ENCODE data around the gene ANKRD53. TPM values are rescaled to one million over a fixed set of nuclear protein-coding genes. Genes with fewer than 3 reads are reported as not detected.
"Not testable (repeated sequence)": the region's sequence is repeated elsewhere in the genome, so short reads cannot be mapped to it uniquely, and the experiment has no call there.

Gene ANKRD53
- total and polyA plus RNA-seq, 7 experiments from 2014 or later = 0.21 to 1.5 (median 0.63) TPM; not detected in 3

GRCh38 chr2:71018625-71019024 is 40.2 kb downstream of the ANKRD53 start:
- ChIA-PET POLR2A (no interaction called here), CTCF (no interaction called here)
- Histone ChIP-seq H3K4me1 (ENCODE audit: control insufficient read depth in 2 of 2, insufficient read depth in 2 of 2, low read length in 2 of 2) (no peaks in the 10 kb centered on the region), H3K27ac (ENCODE audit: low read depth, low read length) (no peak overlapping the region), H3K36me3 (ENCODE audit: control insufficient read depth in 2 of 3, insufficient read depth in 3 of 3, low read length in 3 of 3) (no peaks in the 10 kb centered on the region), H3K4me3 (ENCODE audit: low read length) (no peak overlapping the region), H3K9me3 (ENCODE audit: control insufficient read depth in 2 of 3, low read length in 3 of 3) (no peaks in the 10 kb centered on the region), H3K27me3 (ENCODE audit: control insufficient read depth in 2 of 2, insufficient read depth in 2 of 2, low read length in 2 of 2) (no peaks in the 10 kb centered on the region)
- Mint-ChIP-seq H3K27ac (no peak overlapping the region), H3K27me3 (peaks cover 0 to 6% (median 0%) of the 10 kb centered on the region in 5 donors), H3K4me1 (peaks cover 4 to 7% (median 7%) of the 10 kb centered on the region in 7 donors), H3K4me3 (no peak overlapping the region), H3K36me3 (no peaks in the 10 kb centered on the region), H3K9me3 (no peaks in the 10 kb centered on the region)
- ATAC-seq (peak; percentile 20), DNase-seq (no peak)
- intact Hi-C loops (cut with micrococcal nuclease) = no loop called here

DNA sequence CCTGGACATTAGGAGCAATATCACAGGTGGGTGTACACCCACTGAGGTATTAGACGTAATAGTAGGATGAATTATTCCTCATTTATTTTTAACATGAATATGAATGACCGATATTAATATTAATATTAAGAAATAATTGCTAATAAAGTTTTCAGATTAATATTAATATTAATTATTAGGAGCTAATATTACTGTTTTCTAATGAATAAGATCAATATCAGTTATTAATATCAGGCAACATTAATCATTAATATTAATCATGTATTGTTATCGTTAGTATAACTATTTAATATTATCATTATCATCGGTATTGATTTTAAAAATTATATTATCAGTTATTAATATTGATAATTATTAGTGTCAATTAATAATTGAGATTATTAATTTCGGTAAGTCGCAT is 41.6 kb downstream of the ANKRD53 start:
- H3K4me1 Mint-ChIP-seq = peaks cover 4 to 12% (median 9%) of the 10 kb centered on the region in 7 donors
- H3K4me3 Mint-ChIP-seq; CTCF ChIA-PET; H3K27me3 ChIP-seq (ENCODE audit: control insufficient read depth in 2 of 2, insufficient read depth in 2 of 2, low read length in 2 of 2); H3K27ac Mint-ChIP-seq; H3K36me3 ChIP-seq (ENCODE audit: control insufficient read depth in 2 of 3, insufficient read depth in 3 of 3, low read length in 3 of 3); DNase-seq; ATAC-seq; H3K9me3 Mint-ChIP-seq; H3K36me3 Mint-ChIP-seq; H3K27me3 Mint-ChIP-seq; H3K4me1 ChIP-seq (ENCODE audit: control insufficient read depth in 2 of 2, insufficient read depth in 2 of 2, low read length in 2 of 2); H3K9me3 ChIP-seq (ENCODE audit: control insufficient read depth in 2 of 3, low read length in 3 of 3); H3K4me3 ChIP-seq (ENCODE audit: low read length); H3K27ac ChIP-seq (ENCODE audit: low read depth, low read length); POLR2A ChIA-PET: not testable (repeated sequence)
- intact Hi-C loops (cut with micrococcal nuclease) = loop anchor here (5.0 to 10.0 kb wide), 2 partner anchors 55 to 262 kb away; no protein-coding TSS in a partner anchor

- POLR2A ChIA-PET = not testable (repeated sequence)
Observed at GRCh38 chr2:71021394-71021793, 43.0 kb downstream of the ANKRD53 start.

GRCh38 chr2:71023553-71024243 is 45.3 kb downstream of the ANKRD53 start:
- H3K27me3 ChIP-seq (ENCODE audit: control insufficient read depth in 2 of 2, insufficient read depth in 2 of 2, low read length in 2 of 2); H3K27ac ChIP-seq (ENCODE audit: low read depth, low read length); H3K4me1 ChIP-seq (ENCODE audit: control insufficient read depth in 2 of 2, insufficient read depth in 2 of 2, low read length in 2 of 2); ATAC-seq; H3K36me3 Mint-ChIP-seq; H3K36me3 ChIP-seq (ENCODE audit: control insufficient read depth in 2 of 3, insufficient read depth in 3 of 3, low read length in 3 of 3); H3K27me3 Mint-ChIP-seq; H3K9me3 Mint-ChIP-seq; H3K9me3 ChIP-seq (ENCODE audit: control insufficient read depth in 2 of 3, low read length in 3 of 3); H3K4me3 ChIP-seq (ENCODE audit: low read length); H3K4me3 Mint-ChIP-seq: not testable (repeated sequence)
- CTCF ChIA-PET = interaction anchor here (0.7 kb wide), 2 partner anchors 17 to 487 kb away, joined by 3 read pairs; no protein-coding TSS in a partner anchor
- intact Hi-C loops (cut with micrococcal nuclease) = loop anchor here (1.0 to 10.0 kb wide), 5 partner anchors 45 to 487 kb away; partner anchors contain the start of genes MCEE (in 1 of the 2), MPHOSPH10 (in 1 of the 2) and NAGK (in 1 of the 2)
- peak; percentile 22 to 70 (median 49) for DNase-seq
- peaks cover 4 to 12% (median 9%) of the 10 kb centered on the region in 7 donors for H3K4me1 Mint-ChIP-seq
- H3K27ac Mint-ChIP-seq = peak overlapping the region in 7 of 9 donors; percentile 8 to 74 (median 47)
- POLR2A ChIA-PET = interaction anchor here (0.7 to 1.4 kb wide), 2 partner anchors 44 to 490 kb away, joined by 3 to 4 read pairs; partner anchors contain the start of gene NAGK

More at GRCh38 chr2:71021394-71021793, 43.0 kb downstream of the ANKRD53 start:
- not testable (repeated sequence) for H3K4me1 ChIP-seq (ENCODE audit: control insufficient read depth in 2 of 2, insufficient read depth in 2 of 2, low read length in 2 of 2); H3K9me3 ChIP-seq (ENCODE audit: control insufficient read depth in 2 of 3, low read length in 3 of 3); H3K27me3 Mint-ChIP-seq; H3K9me3 Mint-ChIP-seq; H3K4me3 Mint-ChIP-seq; H3K27ac ChIP-seq (ENCODE audit: low read depth, low read length); H3K27me3 ChIP-seq (ENCODE audit: control insufficient read depth in 2 of 2, insufficient read depth in 2 of 2, low read length in 2 of 2); H3K36me3 Mint-ChIP-seq; H3K36me3 ChIP-seq (ENCODE audit: control insufficient read depth in 2 of 3, insufficient read depth in 3 of 3, low read length in 3 of 3); ATAC-seq; H3K27ac Mint-ChIP-seq; H3K4me3 ChIP-seq (ENCODE audit: low read length); DNase-seq
- CTCF ChIA-PET = interaction anchor here (1.0 kb wide), 1 partner anchor 17 kb away, joined by 3 read pairs; no protein-coding TSS in a partner anchor
- intact Hi-C loops (cut with micrococcal nuclease) = loop anchor here (5.0 to 10.0 kb wide), 2 partner anchors 53 to 261 kb away; no protein-coding TSS in a partner anchor
- H3K4me1 Mint-ChIP-seq = peaks cover 4 to 12% (median 9%) of the 10 kb centered on the region in 7 donors

Other genes with a start within 250 kb of the ANKRD53 start
- gene ADD2, start 210.4 kb upstream of the ANKRD53 start, total RNA-seq = 10 to 100 TPM in 1 of 5 experiments, 1 to 10 TPM in 4; 5.8 to 18.8 (median 7.7) TPM
- 1 to 10 TPM; 1.8 to 5.3 TPM for gene ADD2, start 210.4 kb upstream of the ANKRD53 start, polyA plus RNA-seq
- gene FIGLA, start 188.0 kb upstream of the ANKRD53 start, total RNA-seq = not detected
- not detected for gene FIGLA, start 188.0 kb upstream of the ANKRD53 start, polyA plus RNA-seq
- 1 to 10 TPM in 1 of 5 experiments, under 1 TPM in 1, not detected in 3; 0.19 to 1.6 TPM for gene CLEC4F, start 158.0 kb upstream of the ANKRD53 start, total RNA-seq
- gene CLEC4F, start 158.0 kb upstream of the ANKRD53 start, polyA plus RNA-seq = not detected
- under 1 TPM in 1 of 5 experiments, not detected in 4; 0.27 TPM for gene CD207, start 142.8 kb upstream of the ANKRD53 start, total RNA-seq
- gene CD207, start 142.8 kb upstream of the ANKRD53 start, polyA plus RNA-seq = not detected
- gene VAX2, start 78.1 kb upstream of the ANKRD53 start, total RNA-seq = not detected
- gene VAX2, start 78.1 kb upstream of the ANKRD53 start, polyA plus RNA-seq = not detected
- not detected for gene ATP6V1B1, start 42.7 kb upstream of the ANKRD53 start, total RNA-seq
- not detected for gene ATP6V1B1, start 42.7 kb upstream of the ANKRD53 start, polyA plus RNA-seq
- 10 to 100 TPM; 33.2 to 66.3 (median 56.4) TPM for gene TEX261, start 16.2 kb downstream of the ANKRD53 start, total RNA-seq
- 10 to 100 TPM; 35.6 to 44.4 TPM for gene TEX261, start 16.2 kb downstream of the ANKRD53 start, polyA plus RNA-seq
- 100 to 1,000 TPM in 4 of 5 experiments, 10 to 100 TPM in 1; 92.4 to 169 (median 127) TPM for gene NAGK, start 90.0 kb downstream of the ANKRD53 start, total RNA-seq
- 10 to 100 TPM; 44.8 to 69.3 TPM for gene NAGK, start 90.0 kb downstream of the ANKRD53 start, polyA plus RNA-seq
- gene MCEE, start 151.6 kb downstream of the ANKRD53 start, total RNA-seq = 10 to 100 TPM; 11.6 to 27.9 (median 16.4) TPM
- 10 to 100 TPM; 18.9 to 38.0 TPM for gene MCEE, start 151.6 kb downstream of the ANKRD53 start, polyA plus RNA-seq
- 10 to 100 TPM; 28.2 to 58.9 (median 43.8) TPM for gene MPHOSPH10, start 152.0 kb downstream of the ANKRD53 start, total RNA-seq
- gene MPHOSPH10, start 152.0 kb downstream of the ANKRD53 start, polyA plus RNA-seq = 10 to 100 TPM; 24.4 to 34.5 TPM
- 10 to 100 TPM in 2 of 5 experiments, 1 to 10 TPM in 3; 1.3 to 14.1 (median 5.0) TPM for gene PAIP2B, start 248.5 kb downstream of the ANKRD53 start, total RNA-seq
- 1 to 10 TPM; 2.0 to 2.8 TPM for gene PAIP2B, start 248.5 kb downstream of the ANKRD53 start, polyA plus RNA-seq